Fibroblast of mammary gland (primary cell): ENCODE data around the gene TRIM63.

Source experiments
- DNase-seq: peaks from one replicate; pipeline ENCODE4 v3.0.0-alpha.2; 2010; ENCODE audit warnings: low read depth
- H3K4me3 ChIP-seq: 2 replicates; pipeline ENCODE4 v1.5.1; 2011; ENCODE audit warnings: low read depth, mild to moderate bottlenecking, low read length, moderate library complexity; ENCODE audit not compliant: control insufficient read depth
- CTCF ChIP-seq: conservative IDR thresholded peaks from 2 replicates; pipeline ENCODE4 v1.5.1; 2011; ENCODE audit warnings: low read depth, low read length, inconsistent platforms; ENCODE audit not compliant: control insufficient read depth, insufficient read depth

Gene TRIM63

DNA sequence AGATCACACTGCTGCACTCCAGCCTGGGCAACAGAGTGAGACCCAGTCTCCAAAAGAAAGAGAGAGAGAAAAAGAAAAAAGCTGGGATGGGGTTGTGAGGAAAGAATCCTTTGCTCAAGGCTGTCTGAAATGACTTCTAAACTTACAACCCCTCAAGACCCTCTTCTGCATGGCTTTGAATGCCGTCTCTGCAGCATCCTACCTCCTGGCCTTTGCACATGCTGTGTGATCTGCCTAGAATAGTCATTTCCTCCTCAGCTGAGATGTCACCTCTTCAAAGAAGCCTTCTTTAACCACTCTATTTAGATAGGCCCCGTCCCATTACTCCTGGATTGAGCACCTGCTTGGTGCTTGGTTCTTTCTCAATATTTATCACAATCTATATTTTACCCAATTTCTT, 17.4 kb upstream of the TRIM63 start:
- no peak overlapping the region for H3K4me3 ChIP-seq
- DNase-seq: no peak
- TF ChIP-seq CTCF: no peak

DNA sequence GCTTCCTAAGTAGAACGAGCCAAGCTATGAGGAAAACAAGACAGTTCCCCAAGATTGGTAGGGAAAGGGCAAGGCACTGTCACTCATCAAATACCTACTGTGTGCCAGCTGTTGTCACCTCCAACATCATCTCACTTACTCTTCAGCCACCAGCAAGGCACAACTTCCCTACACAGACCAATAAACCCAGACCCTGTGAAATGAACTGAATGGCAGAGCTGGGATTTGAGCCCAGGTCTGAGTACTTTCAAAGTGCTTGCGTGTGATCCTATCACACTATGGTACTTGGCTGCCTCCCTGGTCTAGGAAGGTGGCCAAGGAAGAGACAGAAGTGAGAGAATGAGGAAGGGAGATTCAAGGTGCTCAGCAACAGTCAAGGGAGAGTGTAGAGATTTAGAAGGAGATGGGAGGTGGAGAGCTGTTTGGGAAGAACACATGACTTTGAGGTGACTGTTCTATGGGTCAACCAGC, 16.7 kb upstream of the TRIM63 start:
- TF ChIP-seq CTCF: no peak
- DNase-seq: no peak
- H3K4me3 ChIP-seq: no peak overlapping the region

DNA sequence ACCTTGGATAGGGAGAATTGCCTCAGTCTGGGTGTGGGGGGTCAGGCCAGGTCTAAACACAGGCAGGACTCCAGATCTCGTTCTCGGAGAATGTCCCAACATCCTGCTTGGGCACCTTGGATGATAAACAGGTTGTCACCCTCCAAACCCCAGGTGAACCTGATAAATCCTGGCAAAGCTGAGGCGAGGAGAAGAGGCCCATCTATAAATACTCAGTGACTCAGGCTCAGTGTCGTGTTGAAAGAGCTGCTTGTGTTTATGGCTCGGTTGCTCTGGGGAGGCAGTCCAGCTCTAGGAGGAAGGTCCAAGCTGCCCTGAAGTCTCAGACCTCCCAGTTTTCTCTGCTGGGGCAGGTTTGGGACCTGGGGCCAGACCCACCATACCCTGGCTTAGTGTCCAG, 15.8 kb upstream of the TRIM63 start:
- no peak for TF ChIP-seq CTCF
- no peak overlapping the region for H3K4me3 ChIP-seq
- DNase-seq: peak; percentile 12

DNA sequence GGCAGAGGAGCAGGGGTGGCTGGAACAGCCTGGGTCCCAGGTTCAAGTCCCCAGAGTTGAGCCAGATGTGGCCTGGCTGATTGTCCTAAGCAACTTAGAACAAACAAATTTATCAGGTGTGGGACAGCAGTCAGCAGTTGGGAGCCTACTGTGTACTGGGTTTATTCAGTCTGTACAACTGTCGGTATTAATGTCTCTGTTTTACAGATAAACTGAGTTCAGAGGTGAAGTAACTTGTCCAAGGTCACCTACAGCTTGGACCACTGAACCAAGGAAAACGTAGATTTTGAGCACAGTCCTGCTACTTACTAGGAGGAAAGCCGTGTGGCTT, 14.6 kb upstream of the TRIM63 start:
- H3K4me3 ChIP-seq: no peak overlapping the region
- DNase-seq: no peak
- TF ChIP-seq CTCF: no peak

DNA sequence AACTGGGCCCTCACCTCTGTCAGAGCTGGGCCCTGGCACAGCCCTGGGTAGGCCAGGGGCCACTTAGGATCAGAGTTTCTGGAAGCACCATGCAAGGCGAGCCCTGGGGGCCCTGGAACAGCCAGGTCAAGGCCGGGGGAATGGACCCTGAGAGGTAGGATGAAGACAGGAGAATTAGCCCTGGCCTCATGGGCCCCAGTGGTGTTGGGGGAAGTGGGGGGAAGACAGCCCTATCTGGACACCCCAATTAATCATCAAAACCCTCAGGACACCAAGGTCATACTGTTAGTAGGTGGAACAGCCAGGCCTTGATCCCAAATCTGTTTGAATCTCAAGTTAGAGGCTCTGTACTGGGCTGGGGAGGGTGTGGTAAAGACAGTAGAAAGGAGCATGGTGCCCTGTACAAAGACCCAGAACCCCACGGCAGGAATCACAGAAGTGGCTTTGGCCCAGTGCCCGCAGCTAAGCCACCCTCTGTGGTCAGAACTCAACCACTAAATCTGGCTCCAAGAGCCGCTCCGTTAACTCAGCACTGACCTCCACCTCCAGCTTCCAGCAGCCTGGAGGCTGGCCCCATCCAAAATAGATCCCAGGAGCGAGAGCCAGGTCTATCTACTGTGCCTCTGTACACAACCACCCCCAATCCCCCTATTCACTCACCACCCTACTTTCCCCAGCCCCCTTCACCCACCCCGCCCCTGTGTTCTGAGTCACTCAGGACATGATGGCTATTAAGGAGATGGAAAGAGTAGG, 14.0 kb upstream of the TRIM63 start:
- no peak for TF ChIP-seq CTCF
- DNase-seq: no peak
- no peak overlapping the region for H3K4me3 ChIP-seq

DNA sequence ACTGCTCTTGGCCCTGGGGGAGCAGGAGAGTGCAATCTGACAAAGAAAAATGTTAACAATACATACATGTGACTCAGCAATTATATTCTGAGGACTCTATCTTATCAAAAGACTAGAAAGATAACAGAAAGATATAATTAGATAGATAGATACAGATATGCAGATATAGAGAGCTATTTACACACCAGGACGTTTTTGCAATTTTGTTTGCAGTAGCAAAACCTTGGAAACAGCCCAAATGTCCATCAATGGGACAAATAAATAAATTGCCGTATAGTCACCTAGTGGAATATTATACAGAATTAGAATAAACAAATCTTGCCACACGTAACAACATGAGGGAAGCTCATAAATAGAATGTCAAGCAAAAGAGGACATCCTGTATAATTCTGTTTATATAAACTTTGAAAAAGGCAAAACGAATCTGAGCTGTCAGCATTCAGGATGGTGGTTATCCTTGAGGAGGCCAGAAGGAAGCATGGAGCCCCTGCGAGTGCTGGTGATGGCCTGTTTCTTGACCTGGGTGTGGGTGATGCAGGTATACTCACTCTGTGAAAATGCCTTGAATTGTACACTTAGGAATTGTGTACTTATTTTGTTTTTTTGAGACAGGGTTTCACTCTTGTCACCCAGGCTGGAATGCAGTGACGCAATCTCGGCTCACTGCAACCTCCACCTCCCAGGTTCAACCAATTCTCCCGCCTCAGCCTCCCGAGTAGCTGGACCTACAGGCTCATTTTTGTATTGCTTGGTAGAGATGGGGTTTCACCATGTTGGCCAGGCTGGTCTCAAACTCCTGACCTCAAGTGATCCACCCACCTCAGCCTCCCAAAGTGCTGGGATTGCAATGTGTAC, 12.8 kb upstream of the TRIM63 start:
- DNase-seq: no peak
- H3K4me3 ChIP-seq: no peak overlapping the region
- TF ChIP-seq CTCF: no peak
